AG10803 (cell line): ENCODE results near the gene SLC23A2.
"Not testable (repeated sequence)": the region's sequence is repeated elsewhere in the genome, so short reads cannot be mapped to it uniquely, and the experiment has no call there.

Experiments
- DNase-seq: peaks from one replicate; pipeline ENCODE4 v3.0.0; 2010; ENCODE audit warnings: low read depth
- H3K4me3 ChIP-seq: 2 replicates; pipeline ENCODE4 v1.5.1; 2011; ENCODE audit warnings: mild to moderate bottlenecking, low read length, control low read depth
- TF ChIP-seq, protein P1 (sequence below): conservative IDR thresholded peaks from 2 replicates; pipeline ENCODE4 v1.5.1; 2011; ENCODE audit warnings: mild to moderate bottlenecking, low read length, control low read depth, inconsistent platforms

Gene SLC23A2

DNA sequence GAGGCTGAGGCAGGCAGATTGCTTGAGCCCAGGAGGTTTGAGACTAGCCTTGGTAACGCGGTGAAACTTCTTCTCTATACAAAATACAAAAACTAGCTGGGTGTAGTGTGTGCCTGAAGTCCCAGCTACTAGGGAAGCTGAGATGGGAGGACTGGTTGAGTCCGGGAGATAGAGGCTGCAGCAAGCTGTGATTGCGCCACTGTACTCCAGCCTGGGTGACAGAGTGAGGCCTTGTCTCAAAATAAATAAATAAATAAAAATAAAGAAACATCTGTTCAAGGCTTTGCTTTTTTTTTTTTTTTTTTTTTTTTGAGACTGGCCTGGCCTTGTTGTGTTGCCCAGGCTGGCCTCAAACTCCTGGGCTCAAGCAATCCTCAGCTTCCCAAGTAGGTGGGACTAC is 23.7 kb upstream of the SLC23A2 start:
- no peak for DNase-seq
- no peak overlapping the region for H3K4me3 ChIP-seq
- TF ChIP-seq, protein P1, sequence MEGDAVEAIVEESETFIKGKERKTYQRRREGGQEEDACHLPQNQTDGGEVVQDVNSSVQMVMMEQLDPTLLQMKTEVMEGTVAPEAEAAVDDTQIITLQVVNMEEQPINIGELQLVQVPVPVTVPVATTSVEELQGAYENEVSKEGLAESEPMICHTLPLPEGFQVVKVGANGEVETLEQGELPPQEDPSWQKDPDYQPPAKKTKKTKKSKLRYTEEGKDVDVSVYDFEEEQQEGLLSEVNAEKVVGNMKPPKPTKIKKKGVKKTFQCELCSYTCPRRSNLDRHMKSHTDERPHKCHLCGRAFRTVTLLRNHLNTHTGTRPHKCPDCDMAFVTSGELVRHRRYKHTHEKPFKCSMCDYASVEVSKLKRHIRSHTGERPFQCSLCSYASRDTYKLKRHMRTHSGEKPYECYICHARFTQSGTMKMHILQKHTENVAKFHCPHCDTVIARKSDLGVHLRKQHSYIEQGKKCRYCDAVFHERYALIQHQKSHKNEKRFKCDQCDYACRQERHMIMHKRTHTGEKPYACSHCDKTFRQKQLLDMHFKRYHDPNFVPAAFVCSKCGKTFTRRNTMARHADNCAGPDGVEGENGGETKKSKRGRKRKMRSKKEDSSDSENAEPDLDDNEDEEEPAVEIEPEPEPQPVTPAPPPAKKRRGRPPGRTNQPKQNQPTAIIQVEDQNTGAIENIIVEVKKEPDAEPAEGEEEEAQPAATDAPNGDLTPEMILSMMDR = no peak

DNA sequence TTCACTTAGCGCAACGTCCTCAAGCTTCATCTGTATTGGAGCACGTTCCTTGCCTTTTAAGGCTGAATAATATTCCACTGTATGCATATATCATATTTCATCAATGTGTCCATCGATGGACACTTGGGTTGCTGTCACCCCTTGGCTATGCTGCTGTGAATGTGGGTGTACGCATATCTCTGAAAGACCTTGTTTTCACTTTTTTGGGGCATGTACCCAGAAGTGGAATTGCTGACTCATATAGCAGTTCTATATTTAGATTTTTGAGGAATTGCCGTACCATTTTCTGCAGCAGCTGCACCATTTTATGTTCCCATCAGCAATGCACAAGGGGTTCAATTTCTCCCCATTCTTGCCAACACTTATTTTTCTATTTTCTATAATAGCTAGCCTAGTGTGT is 22.8 kb upstream of the SLC23A2 start:
- no peak for DNase-seq
- TF ChIP-seq, protein P1 = no peak
- no peak overlapping the region for H3K4me3 ChIP-seq

DNA sequence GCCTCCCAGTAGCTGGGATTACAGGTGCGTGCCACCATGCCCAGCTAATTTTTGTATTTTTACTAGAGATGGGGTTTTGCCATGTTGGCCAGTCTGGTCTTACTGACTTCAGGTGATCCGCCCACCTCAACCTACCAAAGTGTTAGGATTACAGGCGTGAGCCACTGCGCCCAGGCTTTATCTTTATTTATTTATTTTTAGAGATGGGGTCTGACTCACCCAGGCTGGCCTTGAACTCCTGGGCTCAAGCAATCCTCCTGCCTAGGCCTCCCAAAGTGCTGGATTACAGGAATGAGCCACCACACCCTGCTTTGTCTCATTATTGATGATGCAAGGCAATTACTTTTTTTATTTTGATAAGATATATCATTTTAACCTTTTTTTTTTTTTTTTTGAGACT is 21.9 kb upstream of the SLC23A2 start:
- DNase-seq, H3K4me3 ChIP-seq: not testable (repeated sequence)

DNA sequence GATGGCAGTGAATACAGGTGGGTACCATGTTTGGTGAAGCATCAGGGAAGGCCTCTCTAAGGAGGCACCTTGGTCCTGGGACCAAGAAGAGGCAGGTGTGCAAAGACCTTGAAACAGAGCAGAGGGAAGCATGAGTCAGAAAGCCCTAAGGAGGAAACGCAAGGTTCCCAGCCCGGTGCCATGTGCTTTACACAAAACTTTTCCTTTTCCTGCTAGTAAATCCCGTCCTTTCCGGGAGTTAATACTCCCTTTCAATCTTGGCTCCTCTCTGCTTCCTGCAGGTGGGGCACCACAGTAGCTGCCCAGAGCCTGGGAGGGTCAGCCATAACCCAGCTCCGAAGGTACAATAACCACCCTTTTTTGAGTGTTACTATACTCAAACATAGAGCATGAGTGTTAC is 19.4 kb upstream of the SLC23A2 start:
- TF ChIP-seq, protein P1 = no peak

DNA sequence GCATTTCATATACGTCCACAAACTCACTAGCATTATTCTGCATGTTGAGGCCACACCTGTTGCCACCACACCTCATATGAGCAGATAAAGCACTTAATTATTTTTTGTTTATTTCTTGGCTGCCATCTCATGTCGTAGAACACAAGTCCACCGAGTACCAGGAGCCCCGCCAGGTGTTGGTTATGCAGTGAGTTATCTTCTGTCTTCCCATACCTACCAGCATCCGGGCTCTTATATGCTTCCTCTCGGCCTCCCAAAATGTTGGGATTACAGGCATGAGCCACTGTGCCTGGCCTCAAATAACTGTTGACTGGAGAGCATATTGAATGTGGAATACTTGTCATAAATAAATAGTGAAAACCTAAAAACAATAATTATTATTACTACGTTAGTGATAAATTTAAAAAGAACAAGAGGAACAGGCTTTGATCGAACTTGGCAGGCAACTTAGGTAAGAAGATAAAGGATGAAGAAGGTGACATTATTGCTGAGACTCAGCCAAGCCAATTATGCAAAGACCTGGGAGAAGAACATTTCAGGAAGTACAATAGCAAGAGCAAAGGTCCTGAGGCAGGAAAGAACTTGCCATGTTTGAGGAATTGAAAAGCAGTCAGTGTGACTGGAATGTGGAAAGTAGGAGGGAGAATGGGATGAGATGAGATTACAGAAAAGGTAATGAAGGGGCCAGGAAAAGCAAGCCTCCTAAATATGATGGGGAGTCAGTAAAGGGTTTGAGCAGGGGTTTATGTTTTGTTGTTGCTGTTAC is 12.6 kb upstream of the SLC23A2 start:
- TF ChIP-seq, protein P1 = no peak

More for the DNA sequence above, 19.4 kb upstream of the SLC23A2 start:
- DNase-seq = no peak
- no peak overlapping the region for H3K4me3 ChIP-seq

DNA sequence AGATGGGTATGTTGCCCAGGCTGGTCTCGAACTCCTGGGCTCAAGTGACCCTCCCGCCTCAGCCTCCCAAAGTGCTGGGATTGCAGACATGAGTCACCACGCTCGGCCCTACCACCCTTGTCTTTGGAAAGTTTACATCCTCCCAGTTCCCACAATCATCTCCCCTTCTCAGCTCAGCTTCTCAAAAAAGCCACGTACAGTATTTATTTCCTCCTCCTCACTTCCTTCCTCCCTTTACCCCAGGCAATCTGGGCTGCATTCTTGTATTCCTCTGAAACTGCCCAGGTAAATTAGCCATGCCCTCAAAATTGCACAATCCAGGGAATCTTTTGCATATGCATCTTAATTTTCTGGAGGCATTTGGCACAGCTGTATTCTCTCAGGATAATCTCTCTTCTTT is 7.4 kb upstream of the SLC23A2 start:
- no peak for DNase-seq
- no peak overlapping the region for H3K4me3 ChIP-seq
- TF ChIP-seq, protein P1 = no peak

More for the DNA sequence above, 12.6 kb upstream of the SLC23A2 start:
- H3K4me3 ChIP-seq = no peak overlapping the region
- DNase-seq = no peak

DNA sequence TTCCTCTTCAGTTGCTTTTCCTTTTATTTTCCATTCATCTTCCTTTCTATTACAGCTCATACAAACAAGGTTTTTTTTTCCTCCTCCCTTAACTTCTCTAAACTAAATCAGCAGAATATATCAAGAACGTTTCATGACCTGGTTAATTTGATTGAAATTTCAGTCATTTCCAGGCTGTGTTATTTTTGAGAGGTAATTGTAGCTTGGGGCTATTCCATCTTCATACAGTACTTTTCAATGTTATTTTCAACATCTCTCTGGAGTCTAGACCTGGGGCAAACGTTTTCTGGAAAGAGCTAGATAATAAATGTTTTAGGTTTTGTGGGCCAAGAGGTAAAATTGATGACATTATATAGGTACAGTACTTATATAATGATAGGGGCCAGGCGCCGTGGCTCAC is 4.0 kb upstream of the SLC23A2 start:
- DNase-seq = no peak
- TF ChIP-seq, protein P1 = no peak
- H3K4me3 ChIP-seq = no peak overlapping the region

DNA sequence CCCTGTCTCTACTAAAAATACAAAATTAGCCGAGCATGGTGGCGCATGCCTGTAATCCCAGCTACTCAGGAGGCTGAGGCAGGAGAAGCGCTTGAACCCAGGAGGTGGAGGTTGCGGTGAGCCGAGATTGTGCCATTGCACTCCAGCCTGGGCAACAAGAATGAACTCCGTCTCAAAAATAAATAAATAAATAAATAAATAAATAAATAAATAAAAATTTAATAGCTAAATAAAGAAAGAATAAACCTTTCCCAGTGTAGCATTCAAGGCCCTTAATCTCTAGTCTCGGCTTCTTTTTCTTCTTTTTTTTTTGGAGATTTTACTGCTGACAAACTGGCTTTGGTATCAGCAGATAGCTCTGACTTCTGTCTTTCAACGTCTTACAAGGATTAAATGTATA is 3.5 kb upstream of the SLC23A2 start:
- not testable (repeated sequence) for H3K4me3 ChIP-seq, DNase-seq
